Measurements from ENCODE around the gene VPS33B.
"Not testable (repeated sequence)": the region's sequence is repeated elsewhere in the genome, so short reads cannot be mapped to it uniquely, and the experiment has no call there.

VPS33B gene

GRCh38 chr15:91031796-91032195, 9.4 kb upstream of the VPS33B start:
- no peak for DNase-seq (ENCODE audit: low spot score)

GRCh38 chr15:91027677-91028076, 5.3 kb upstream of the VPS33B start:
- no peak for DNase-seq (ENCODE audit: low spot score)

GRCh38 chr15:91023720-91024119, 1.3 kb upstream of the VPS33B start:
- DNase-seq (ENCODE audit: low spot score), result no peak

GRCh38 chr15:91022832-91023129, 387 bp upstream of the VPS33B start:
- DNase-seq (ENCODE audit: low spot score), result no peak

GRCh38 chr15:91021516-91022074, 799 bp downstream of the VPS33B start:
- no peak for DNase-seq (ENCODE audit: low spot score)

GRCh38 chr15:91018158-91018557, 4.2 kb downstream of the VPS33B start:
- DNase-seq (ENCODE audit: low spot score), result no peak

GRCh38 chr15:91017716-91018115, 4.7 kb downstream of the VPS33B start:
- no peak for DNase-seq (ENCODE audit: low spot score)

GRCh38 chr15:91013701-91014100, 8.7 kb downstream of the VPS33B start:
- not testable (repeated sequence) for DNase-seq (ENCODE audit: low spot score)

GRCh38 chr15:91007266-91007665, 15.1 kb downstream of the VPS33B start:
- DNase-seq (ENCODE audit: low spot score), result no peak

GRCh38 chr15:91001209-91001608, 21.2 kb downstream of the VPS33B start:
- no peak for DNase-seq (ENCODE audit: low spot score)

GRCh38 chr15:90998737-90999136, 23.7 kb downstream of the VPS33B start:
- DNase-seq (ENCODE audit: low spot score), result no peak

GRCh38 chr15:90994417-90995311, 27.7 kb downstream of the VPS33B start, which contains the start of gene PRC1:
Gene PRC1 (minus strand): TSS chr15:90994535. CDS start chr15:90994417, 118 bp downstream.
- DNase-seq (ENCODE audit: low spot score), result peak; percentile 98

- no peak for DNase-seq (ENCODE audit: low spot score)
These were observed 28.4 kb downstream of the VPS33B start for GRCh38 chr15:90994059-90994416.

GRCh38 chr15:90991587-90992285, 30.7 kb downstream of the VPS33B start:
- DNase-seq (ENCODE audit: low spot score), result no peak

GRCh38 chr15:90990446-90990845, 31.9 kb downstream of the VPS33B start:
- DNase-seq (ENCODE audit: low spot score), result no peak

GRCh38 chr15:90989040-90989768, 33.2 kb downstream of the VPS33B start:
- no peak for DNase-seq (ENCODE audit: low spot score)

GRCh38 chr15:90988296-90988695, 34.1 kb downstream of the VPS33B start:
- DNase-seq (ENCODE audit: low spot score), result peak; percentile 15

GRCh38 chr15:90987561-90988141, 34.7 kb downstream of the VPS33B start:
- no peak for DNase-seq (ENCODE audit: low spot score)

- no peak for DNase-seq (ENCODE audit: low spot score)
These were observed 35.4 kb downstream of the VPS33B start for GRCh38 chr15:90986790-90987507.

GRCh38 chr15:90982135-90982534, 40.3 kb downstream of the VPS33B start:
- DNase-seq (ENCODE audit: low spot score), result no peak

- DNase-seq (ENCODE audit: low spot score), result no peak
These were observed 40.7 kb downstream of the VPS33B start for GRCh38 chr15:90981681-90982080.
